GM12878 (cell line): ENCODE measurements around the gene LSAMP. TPM values are rescaled to one million over a fixed set of nuclear protein-coding genes. Genes with fewer than 3 reads are reported as not detected.

Experiments
- ATAC-seq: fragments of 200-7000 bp; cut with Tn5 transposase; 3 replicates; pipeline ENCODE4 v1.9.1; 2020; ENCODE audit warnings: mild to moderate bottlenecking, moderate library complexity
- BruUV-seq: library from RNA; stranded (reverse); fragments of 400-500 nt; replicated peaks from 2 replicates; lab custom pipeline; 2021; lab: Mats Ljungman, UMichigan
- CTCF ChIA-PET: fragments of 300-600 bp; sonication (Branson Sonifier 250); formaldehyde crosslinking; extraction: SDS; loops from one replicate; lab custom pipeline; 2021; ENCODE audit warnings: inconsistent platforms; lab: Yijun Ruan, JAX
- POLR2A ChIA-PET: fragments of 350-600 bp; formaldehyde crosslinking; extraction: SDS; loops from one replicate; lab custom pipeline; 2021; ENCODE audit warnings: inconsistent platforms; lab: Charles Lee
- RAD21 ChIA-PET: fragments of 300-600 bp; sonication (Branson Sonifier 250); formaldehyde crosslinking; loops from one replicate; lab custom pipeline; 2023; ENCODE audit warnings: antibody characterized with exemption; ENCODE audit not compliant: unreplicated experiment; lab: Charles Lee
- SMC1A ChIA-PET: fragments of 300-600 bp; sonication (Branson Sonifier 250); formaldehyde crosslinking; loops from one replicate; lab custom pipeline; 2023; ENCODE audit not compliant: unreplicated experiment, uncharacterized antibody; lab: Charles Lee
- DNase-seq: peaks from one replicate; pipeline ENCODE4 v3.0.0-alpha.2; 2011; ENCODE audit warnings: low read depth, low spot score
- FAIRE-seq: peaks from 3 replicates; lab custom pipeline; 2011; peaks lifted over from hg19 to GRCh38; lab: Jason Lieb, UNC
- H2AFZ ChIP-seq: 2 replicates; pipeline ENCODE4 v1.6.0; 2011; ENCODE audit warnings: low read depth, low read length, control low read depth; ENCODE audit not compliant: control insufficient read depth
- H3K27ac ChIP-seq: 2 replicates; pipeline ENCODE4 v1.5.1; 2011; ENCODE audit warnings: control low read depth; ENCODE audit not compliant: control insufficient read depth, insufficient read depth
- H3K27me3 ChIP-seq, 2 experiments: replicated peaks in 1 of 2; 2 replicates each; pipeline versions ENCODE4 v1.6.0 to v1.6.1; 2011; ENCODE audit warnings: low read length in 1 of 2; ENCODE audit not compliant: control insufficient read depth in 2 of 2, insufficient read depth in 2 of 2
- H3K36me3 ChIP-seq, 2 experiments: 2 replicates each; pipeline ENCODE4 v1.5.1; 2011; ENCODE audit warnings: low read length in 1 of 2; ENCODE audit not compliant: control insufficient read depth in 2 of 2, insufficient read depth in 2 of 2
- H3K4me1 ChIP-seq: 2 replicates; pipeline ENCODE4 v1.6.1; 2011; ENCODE audit warnings: mild to moderate bottlenecking, low read length, moderate library complexity, mixed read lengths; ENCODE audit not compliant: control insufficient read depth, insufficient read depth
- H3K4me2 ChIP-seq: 2 replicates; pipeline ENCODE4 v1.6.0; 2011; ENCODE audit warnings: control low read depth; ENCODE audit not compliant: control insufficient read depth, insufficient read depth
- H3K4me3 ChIP-seq: fragments of 200-600 bp; sonication (generic); 2 replicates; pipeline ENCODE4 v1.5.1; 2016
- H3K79me2 ChIP-seq: 2 replicates; pipeline ENCODE4 v1.6.0; 2011; ENCODE audit warnings: low read length; ENCODE audit not compliant: control insufficient read depth, insufficient read depth
- H3K9ac ChIP-seq: 2 replicates; pipeline ENCODE4 v1.8.0; 2011; ENCODE audit warnings: low read length, control low read depth, mixed read lengths; ENCODE audit not compliant: control insufficient read depth, insufficient read depth
- H3K9me3 ChIP-seq: replicated peaks from 3 replicates; pipeline ENCODE4 v1.5.1; 2011; ENCODE audit warnings: mild to moderate bottlenecking, low read length; ENCODE audit not compliant: control insufficient read depth, insufficient read depth
- H4K20me1 ChIP-seq: 2 replicates; pipeline ENCODE4 v1.6.0; 2011; ENCODE audit not compliant: control insufficient read depth, insufficient read depth
- ASH2L ChIP-seq: fragments of 300-600, 200-600 bp; sonication (generic); IDR thresholded peaks from 2 replicates; pipeline ENCODE4 v1.6.1; 2017; ENCODE audit warnings: low read depth, mild to moderate bottlenecking, borderline replicate concordance
- CHD4 ChIP-seq: fragments of 200-600 bp; sonication (generic); IDR thresholded peaks from 2 replicates; pipeline ENCODE4 v1.6.1; 2016; ENCODE audit warnings: mild to moderate bottlenecking
- E2F8 ChIP-seq: fragments of 450-650 bp; IDR thresholded peaks from 2 replicates; pipeline ENCODE4 v1.6.1; 2018; ENCODE audit warnings: mild to moderate bottlenecking, low read depth, moderate library complexity; ENCODE audit not compliant: partially characterized antibody
- EED ChIP-seq: sonication (generic); IDR thresholded peaks from 2 replicates; pipeline ENCODE4 v1.6.1; 2016; ENCODE audit warnings: antibody characterized with exemption, low read depth
- FOS ChIP-seq: IDR thresholded peaks from 3 replicates; pipeline ENCODE4 v1.6.1; 2011; ENCODE audit warnings: borderline replicate concordance; ENCODE audit not compliant: insufficient read length; ENCODE audit errors: extremely low read depth
- HDAC2 ChIP-seq: fragments of 200-600 bp; sonication (generic); IDR thresholded peaks from 2 replicates; pipeline ENCODE4 v1.6.1; 2017
- IKZF1 ChIP-seq: fragments of 450-650 bp; conservative IDR thresholded peaks from 2 replicates; pipeline ENCODE4 v1.6.1; 2017; ENCODE audit warnings: antibody characterized with exemption, mild to moderate bottlenecking
- LARP7 ChIP-seq: fragments of 450-650 bp; IDR thresholded peaks from 2 replicates; pipeline ENCODE4 v1.6.1; 2017; ENCODE audit warnings: mild to moderate bottlenecking
- MEF2B ChIP-seq: fragments of 450-650 bp; IDR thresholded peaks from 2 replicates; pipeline ENCODE4 v1.6.1; 2018; ENCODE audit warnings: mild to moderate bottlenecking, moderate library complexity; ENCODE audit not compliant: partially characterized antibody, poor library complexity, severe bottlenecking
- MTA3 ChIP-seq: IDR thresholded peaks from 2 replicates; pipeline ENCODE4 v1.6.1; 2012; ENCODE audit warnings: low read length, inconsistent platforms, borderline replicate concordance
- NBN ChIP-seq: fragments of 450-650 bp; IDR thresholded peaks from 2 replicates; pipeline ENCODE4 v1.6.1; 2016
- NR2C1 ChIP-seq: fragments of 450-650 bp; IDR thresholded peaks from 2 replicates; pipeline ENCODE4 v1.6.1; 2017; ENCODE audit warnings: antibody characterized with exemption, mild to moderate bottlenecking, moderate library complexity
- PAX8 ChIP-seq: fragments of 450-650 bp; IDR thresholded peaks from 2 replicates; pipeline ENCODE4 v1.6.1; 2017; ENCODE audit warnings: mild to moderate bottlenecking, moderate library complexity
- RAD51 ChIP-seq: fragments of 450-650 bp; IDR thresholded peaks from 2 replicates; pipeline ENCODE4 v1.6.1; 2016; ENCODE audit warnings: moderate library complexity, mild to moderate bottlenecking, inconsistent platforms
- RELA ChIP-seq: fragments of 450-650 bp; IDR thresholded peaks from 2 replicates; pipeline ENCODE4 v1.8.0; 2014; ENCODE audit warnings: borderline replicate concordance; ENCODE audit not compliant: partially characterized antibody
- TBL1XR1 ChIP-seq: IDR thresholded peaks from 2 replicates; pipeline ENCODE4 v1.6.1; 2012; ENCODE audit warnings: low read depth, low read length, improper control_type of control experiment
- TCF12 ChIP-seq: IDR thresholded peaks from 2 replicates; pipeline ENCODE4 v1.6.1; 2011; ENCODE audit warnings: low read depth, mild to moderate bottlenecking, low read length
- WGBS: methylation state at CpG from one replicate; pipeline ENCODE4 v1.1.6; 2016; ENCODE audit warnings: low lambda C conversion rate; ENCODE audit not compliant: insufficient replicate concordance, insufficient coverage; ENCODE audit errors: missing lambda C conversion rate; 5-methylcytosine and 5-hydroxymethylcytosine counted together
- in situ Hi-C: fragments of 300-500 bp; cut with MboI; formaldehyde crosslinking; loops from 9 replicates; pipeline ENCODE4 v1.14.3; 2018; ENCODE audit warnings: mixed read lengths
- intact Hi-C: fragments of 100-400 bp; cut with micrococcal nuclease; formaldehyde crosslinking; loops from one replicate; pipeline ENCODE4 v1.14.2; 2022; ENCODE audit not compliant: unreplicated experiment
- polyA plus RNA-seq, 11 experiments: library from polyadenylated mRNA; depleted of rRNA in 4 of 11; unstranded in 6 of 11; stranded (reverse) in 5 of 11; fragments of >200 nt; fragmentation: Nextera tagmentation in 4 of 11; fragmentation: Illumina TruSeq in 1 of 11; extraction: Ambion mirVana in 4 of 11; extraction: Trizol in 1 of 11; gene quantifications; 1 replicate in 1 of 11; 2 replicates in 10 of 11; pipeline versions ENCODE4 v1.2.1 to v1.2.3, GENCODE V29; 2011 to 2016; ENCODE audit warnings: inconsistent platforms in 2 of 11, missing spikeins in 2 of 11, low read depth in 1 of 11
- total RNA-seq, 4 experiments: library from RNA; depleted of rRNA in 3 of 4; stranded (reverse); fragments of >200 nt in 3 of 4; fragmentation: Illumina TruSeq in 1 of 4; extraction: Trizol in 1 of 4; gene quantifications; 2 replicates each; pipeline versions ENCODE4 v1.2.1 to v1.2.3, GENCODE V29; 2013 to 2021

Gene LSAMP
- total and polyA plus RNA-seq, 10 of the 15 experiments (the other 5 are each of a cell fraction or from before 2014, with no cell fraction given), result 2.0 to 12.7 (median 6.5) TPM

DNA sequence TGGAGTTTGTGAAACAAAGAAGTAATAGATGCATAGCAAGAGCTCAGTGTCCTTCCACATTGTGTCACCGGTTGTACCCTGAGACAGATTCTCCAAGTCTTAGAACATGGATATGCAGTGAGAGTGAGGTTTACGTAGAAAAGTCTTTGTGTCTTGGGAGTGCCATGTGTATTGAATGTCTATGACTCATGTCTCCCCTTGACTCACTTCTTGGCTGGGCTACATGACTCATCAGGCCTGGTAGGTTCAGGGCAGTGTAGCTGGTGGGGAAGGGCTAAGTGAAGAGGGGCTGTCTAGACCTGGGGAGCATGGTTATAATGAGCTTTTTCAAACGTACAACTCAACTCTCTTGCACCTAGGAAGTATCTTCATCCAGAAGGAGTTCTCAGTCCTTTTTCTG, 654.5 kb downstream of the LSAMP start:
- DNase-seq, result no peak

More for the DNA sequence above, 654.5 kb downstream of the LSAMP start:
- SMC1A ChIA-PET, result interaction anchor here (1.0 kb wide), 1 partner anchor 14 kb away, joined by 4 read pairs; no protein-coding TSS in a partner anchor
- Histone ChIP-seq H3K4me1 (no peaks in the 10 kb centered on the region), H3K79me2 (no peaks in the 10 kb centered on the region), H3K9me3 (no peaks in the 10 kb centered on the region), H3K4me2 (no peak overlapping the region), H3K9ac (no peak overlapping the region), H3K27me3 (0 out of 4 replicates have a peak, but pooled peaks cover 0 to 2% of the 10 kb centered on the region in 2 experiments), H3K36me3 (no peaks in the 10 kb centered on the region), H2AFZ (no peak overlapping the region), H3K4me3 (no peak overlapping the region), H4K20me1 (no peaks in the 10 kb centered on the region), H3K27ac (no peak overlapping the region)
- in situ Hi-C loops (no loop called here), intact Hi-C loops (no loop called here)
- FAIRE-seq (no peak), ATAC-seq (peak; percentile 67)
- BruUV-seq, result no TSS peak
- WGBS, result 26% methylated on average over 3 of the region's 3 CpGs
- POLR2A ChIA-PET, result no interaction called here
- RAD21 ChIA-PET, result no interaction called here
- TF ChIP-seq FOS (no peak), LARP7 (no peak), IKZF1 (no peak), TCF12 (no peak), TBL1XR1 (no peak), NBN (no peak), RELA (no peak), RAD51 (no peak), MEF2B (no peak), ASH2L (no peak), HDAC2 (no peak), CHD4 (no peak), NR2C1 (no peak), MTA3 (no peak), E2F8 (no peak), EED (no peak), PAX8 (no peak)
- CTCF ChIA-PET, result no interaction called here
